Activated T-cell treated with anti-CD3 and anti-CD28 coated beads, Interleukin-2, amount 50 U/mL, for 4 hours (primary cell): ENCODE measurements around the gene SLC26A8. TPM values are rescaled to one million over a fixed set of nuclear protein-coding genes. Genes with fewer than 3 reads are reported as not detected.
A peak's percentile ranks its signal among the peaks of the same experiment; 100 is the strongest.
"Not testable (repeated sequence)": the region's sequence is repeated elsewhere in the genome, so short reads cannot be mapped to it uniquely, and the experiment has no call there.

Source experiments
- ATAC-seq, 2 donors: fragments of 200-7000 bp; cut with Tn5 transposase; one replicate each; pipeline ENCODE4 v1.10.0; 2021
- DNase-seq: peaks from one replicate; pipeline ENCODE4 v3.0.0-alpha.2; 2020
- H3K27me3 Mint-ChIP-seq: one replicate; pipeline ENCODE4 v1.8.0; 2021; ENCODE audit warnings: low read depth, mixed read lengths
- H3K36me3 Mint-ChIP-seq: one replicate; pipeline ENCODE4 v1.8.0; 2022; ENCODE audit warnings: mixed read lengths; ENCODE audit not compliant: insufficient read depth
- H3K4me1 Mint-ChIP-seq: one replicate; pipeline ENCODE4 v1.8.0; 2021; ENCODE audit warnings: low read depth, mixed read lengths
- H3K4me3 Mint-ChIP-seq: one replicate; pipeline ENCODE4 v1.8.0; 2021; ENCODE audit warnings: mild to moderate bottlenecking, moderate library complexity, mixed read lengths
- H3K9me3 Mint-ChIP-seq: one replicate; pipeline ENCODE4 v1.8.0; 2021; ENCODE audit warnings: mixed read lengths
- total RNA-seq, 3 donors: library from RNA; stranded (reverse); gene quantifications; one replicate each; pipeline ENCODE4 v1.2.1, GENCODE V29; 2021

SLC26A8 gene
- total RNA-seq, 3 donors from 2014 or later, result not detected

- Mint-ChIP-seq H3K4me1 (peaks cover 72% of the 10 kb centered on the region), H3K27me3 (no peaks in the 10 kb centered on the region), H3K4me3 (no peak overlapping the region), H3K9me3 (no peaks in the 10 kb centered on the region), H3K36me3 (peaks cover 6% of the 10 kb centered on the region)
- no peak for ATAC-seq
- DNase-seq, result no peak
These were observed 13.9 kb upstream of the SLC26A8 start for GRCh38 chr6:36038120-36038876.

- Mint-ChIP-seq H3K27me3 (no peaks in the 10 kb centered on the region), H3K36me3 (peaks cover 11% of the 10 kb centered on the region), H3K9me3 (no peaks in the 10 kb centered on the region), H3K4me1 (peaks cover 75% of the 10 kb centered on the region), H3K4me3 (no peak overlapping the region)
- no peak for DNase-seq
- no peak for ATAC-seq
These were observed 10.8 kb upstream of the SLC26A8 start for GRCh38 chr6:36035225-36035624.

GRCh38 chr6:36034441-36034840 is 10.0 kb upstream of the SLC26A8 start:
- no peaks in the 10 kb centered on the region for H3K9me3 Mint-ChIP-seq
- DNase-seq (no peak), ATAC-seq (no peak)
- H3K4me3 Mint-ChIP-seq, result no peak overlapping the region
- no peaks in the 10 kb centered on the region for H3K27me3 Mint-ChIP-seq
- H3K4me1 Mint-ChIP-seq, result peaks cover 77% of the 10 kb centered on the region
- peaks cover 11% of the 10 kb centered on the region for H3K36me3 Mint-ChIP-seq

GRCh38 chr6:36033935-36034334 is 9.5 kb upstream of the SLC26A8 start:
- peaks cover 11% of the 10 kb centered on the region for H3K36me3 Mint-ChIP-seq
- no peak overlapping the region for H3K4me3 Mint-ChIP-seq
- H3K9me3 Mint-ChIP-seq, result no peaks in the 10 kb centered on the region
- H3K4me1 Mint-ChIP-seq, result peaks cover 76% of the 10 kb centered on the region
- DNase-seq (peak; percentile 29), ATAC-seq (peak; percentile 88 to 89)
- no peaks in the 10 kb centered on the region for H3K27me3 Mint-ChIP-seq

- H3K36me3 Mint-ChIP-seq, result peaks cover 11% of the 10 kb centered on the region
- H3K4me1 Mint-ChIP-seq, result peaks cover 70% of the 10 kb centered on the region
- ATAC-seq, H3K27me3 Mint-ChIP-seq, DNase-seq, H3K9me3 Mint-ChIP-seq: not testable (repeated sequence)
- peak overlapping the region; percentile 8 for H3K4me3 Mint-ChIP-seq
These were observed 8.7 kb upstream of the SLC26A8 start for GRCh38 chr6:36033144-36033543.

GRCh38 chr6:36032261-36032660 is 7.8 kb upstream of the SLC26A8 start:
- Mint-ChIP-seq H3K4me1 (peaks cover 63% of the 10 kb centered on the region), H3K27me3 (no peaks in the 10 kb centered on the region), H3K4me3 (no peak overlapping the region), H3K9me3 (no peaks in the 10 kb centered on the region), H3K36me3 (peaks cover 10% of the 10 kb centered on the region)
- DNase-seq (no peak), ATAC-seq (no peak)

- ATAC-seq (no peak), DNase-seq (no peak)
- H3K4me3 Mint-ChIP-seq, result peak overlapping the region; percentile 92
- H3K27me3 Mint-ChIP-seq, result peaks cover 8% of the 10 kb centered on the region
- peaks cover 5% of the 10 kb centered on the region for H3K36me3 Mint-ChIP-seq
- no peaks in the 10 kb centered on the region for H3K9me3 Mint-ChIP-seq
- peaks cover 50% of the 10 kb centered on the region for H3K4me1 Mint-ChIP-seq
These were observed 5.0 kb upstream of the SLC26A8 start for GRCh38 chr6:36029464-36029863.

- DNase-seq (peak; percentile 71), ATAC-seq (peak; percentile 52 to 59)
- Mint-ChIP-seq H3K4me3 (peak overlapping the region; percentile 92), H3K36me3 (peaks cover 5% of the 10 kb centered on the region), H3K9me3 (no peaks in the 10 kb centered on the region), H3K4me1 (peaks cover 44% of the 10 kb centered on the region), H3K27me3 (peaks cover 10% of the 10 kb centered on the region)
These were observed 4.5 kb upstream of the SLC26A8 start for GRCh38 chr6:36028877-36029324.

GRCh38 chr6:36028088-36028876 is 3.8 kb upstream of the SLC26A8 start:
- peaks cover 40% of the 10 kb centered on the region for H3K4me1 Mint-ChIP-seq
- DNase-seq (peak; percentile 29), ATAC-seq (peak; percentile 24 to 33)
- H3K27me3 Mint-ChIP-seq, result peaks cover 15% of the 10 kb centered on the region
- H3K36me3 Mint-ChIP-seq, result peaks cover 5% of the 10 kb centered on the region
- no peaks in the 10 kb centered on the region for H3K9me3 Mint-ChIP-seq
- H3K4me3 Mint-ChIP-seq, result peak overlapping the region; percentile 92

GRCh38 chr6:36027501-36028087 is 3.2 kb upstream of the SLC26A8 start, which contains the start of gene MAPK14:
Gene MAPK14, plus strand, starts transcription at chr6:36027808. Its CDS starts 350 bp downstream, at chr6:36028158.
- H3K4me1 Mint-ChIP-seq, result peaks cover 34% of the 10 kb centered on the region
- peaks cover 5% of the 10 kb centered on the region for H3K36me3 Mint-ChIP-seq
- ATAC-seq, result peak; percentile 89
- no peaks in the 10 kb centered on the region for H3K9me3 Mint-ChIP-seq
- H3K27me3 Mint-ChIP-seq, result peaks cover 17% of the 10 kb centered on the region
- peak within 1 kb of the TSS; percentile 92 for H3K4me3 Mint-ChIP-seq
- peak; percentile 98 for DNase-seq

GRCh38 chr6:36025932-36026327 is 1.5 kb upstream of the SLC26A8 start:
- Mint-ChIP-seq H3K9me3 (no peaks in the 10 kb centered on the region), H3K27me3 (peaks cover 17% of the 10 kb centered on the region), H3K4me3 (no peak overlapping the region), H3K36me3 (peaks cover 2% of the 10 kb centered on the region), H3K4me1 (peaks cover 22% of the 10 kb centered on the region)
- ATAC-seq (no peak), DNase-seq (no peak)

- DNase-seq (no peak), ATAC-seq (no peak)
- peaks cover 17% of the 10 kb centered on the region for H3K27me3 Mint-ChIP-seq
- no peak overlapping the region for H3K4me3 Mint-ChIP-seq
- no peaks in the 10 kb centered on the region for H3K9me3 Mint-ChIP-seq
- peaks cover 18% of the 10 kb centered on the region for H3K4me1 Mint-ChIP-seq
- no peaks in the 10 kb centered on the region for H3K36me3 Mint-ChIP-seq
These were observed 955 bp upstream of the SLC26A8 start for GRCh38 chr6:36025260-36025931.

GRCh38 chr6:36020154-36020553 is 4.3 kb downstream of the SLC26A8 start:
- Mint-ChIP-seq H3K4me3 (no peak overlapping the region), H3K27me3 (peaks cover 15% of the 10 kb centered on the region), H3K9me3 (no peaks in the 10 kb centered on the region), H3K4me1 (peaks cover 2% of the 10 kb centered on the region), H3K36me3 (no peaks in the 10 kb centered on the region)
- ATAC-seq (no peak), DNase-seq (no peak)

GRCh38 chr6:36019167-36019566 is 5.3 kb downstream of the SLC26A8 start:
- H3K36me3 Mint-ChIP-seq, result no peaks in the 10 kb centered on the region

More at GRCh38 chr6:36019167-36019566, 5.3 kb downstream of the SLC26A8 start:
- Mint-ChIP-seq H3K9me3 (no peaks in the 10 kb centered on the region), H3K4me1 (peaks cover 2% of the 10 kb centered on the region), H3K27me3 (peaks cover 12% of the 10 kb centered on the region), H3K4me3 (no peak overlapping the region)
- DNase-seq (no peak), ATAC-seq (no peak)
